Lung (tissue), 12 donors: ENCODE measurements around the gene PTCSC3. TPM values are rescaled to one million over a fixed set of nuclear protein-coding genes. Genes with fewer than 3 reads are reported as not detected.

ENCODE experiments used
- ATAC-seq: fragments of 200-7000 bp; cut with Tn5 transposase; one replicate; pipeline ENCODE4 v1.9.1; 2020; ENCODE audit warnings: moderate number of reproducible peaks; ENCODE audit not compliant: insufficient read depth, low FRiP score
- DNase-seq, 3 donors: peaks; one replicate each; pipeline ENCODE4 v3.0.0-alpha.2; 2013 to 2017
- H3K27ac ChIP-seq, 2 donors: one replicate each; pipeline ENCODE4 v1.5.1; 2013; ENCODE audit warnings: mild to moderate bottlenecking in 2 of 2, moderate library complexity in 2 of 2, control low read depth in 1 of 2, inconsistent platforms in 1 of 2, low read depth in 1 of 2, low read length in 1 of 2
- H3K27me3 ChIP-seq, 3 donors: one replicate each; pipeline ENCODE4 v1.5.1; 2013; ENCODE audit warnings: low read length in 2 of 3; ENCODE audit not compliant: control insufficient read depth in 3 of 3, insufficient read depth in 3 of 3
- H3K36me3 ChIP-seq, 4 donors: one replicate each; pipeline ENCODE4 v1.5.1; 2013; ENCODE audit warnings: low read length in 4 of 4, mild to moderate bottlenecking in 1 of 4, moderate library complexity in 1 of 4; ENCODE audit not compliant: control insufficient read depth in 4 of 4, insufficient read depth in 4 of 4
- H3K4me1 ChIP-seq, 5 donors: one replicate each; pipeline ENCODE4 v1.5.1; 2013; ENCODE audit warnings: low read length in 5 of 5, mild to moderate bottlenecking in 2 of 5, moderate library complexity in 1 of 5; ENCODE audit not compliant: control insufficient read depth in 5 of 5, insufficient read depth in 5 of 5
- H3K4me3 ChIP-seq: one replicate; pipeline ENCODE4 v1.5.1; 2013; ENCODE audit warnings: mild to moderate bottlenecking, control low read depth, moderate library complexity
- H3K9ac ChIP-seq, 2 donors: one replicate each; pipeline ENCODE4 v1.5.1; 2013; ENCODE audit warnings: low read length in 2 of 2, control low read depth in 1 of 2; ENCODE audit not compliant: insufficient read depth in 1 of 2
- H3K9me3 ChIP-seq, 4 donors: one replicate each; pipeline ENCODE4 v1.5.1; 2013; ENCODE audit warnings: low read length in 3 of 4, mild to moderate bottlenecking in 1 of 4, moderate library complexity in 1 of 4; ENCODE audit not compliant: control insufficient read depth in 4 of 4, insufficient read depth in 3 of 4
- WGBS, 2 donors: extraction: QIAGEN DNeasy Blood & Tissue Kit; methylation state at CpG; one replicate each; pipeline ENCODE4 v1.1.7; 2013; 5-methylcytosine and 5-hydroxymethylcytosine counted together
- polyA plus RNA-seq, 2 donors: library from polyadenylated mRNA; stranded (reverse); fragments of 200-250 nt; gene quantifications; one replicate each; pipeline ENCODE4 v1.2.1, GENCODE V29; 2013
- total RNA-seq, 2 donors: library from RNA; depleted of rRNA in 1 of 2; stranded (reverse); fragments of >200 nt in 1 of 2; gene quantifications; one replicate each; pipeline ENCODE4 v1.2.1, GENCODE V29; 2014 to 2021
- TF ChIP-seq, protein P1 (sequence below): IDR thresholded peaks from 2 replicates; pipeline ENCODE4 v1.5.1; 2012; ENCODE audit warnings: mild to moderate bottlenecking; ENCODE audit errors: control extremely low read depth, extremely low read depth
- donor health status: control.
- donor health status: control.
- donor health status: Bipolar disorder and iron deficiency.
- donor health status: healthy.
- donor health status: DM: yes; HTN: yes; CAD: no.

PTCSC3 gene
- total and polyA plus RNA-seq, 4 donors: 0.60 to 2.3 (median 0.82) TPM

GRCh38 chr14:36222952-36223468 lies 46.5 kb upstream of the PTCSC3 start:
- Histone ChIP-seq H3K4me1 (peaks cover 0 to 10% (median 0%) of the 10 kb centered on the region in 5 donors), H3K9ac (no peak overlapping the region), H3K27me3 (no peaks in the 10 kb centered on the region), H3K9me3 (no peaks in the 10 kb centered on the region), H3K36me3 (no peaks in the 10 kb centered on the region), H3K4me3 (no peak overlapping the region), H3K27ac (peak overlapping the region in 1 of 2 donors; percentile 61)
- DNase-seq (no peak), ATAC-seq (no peak)
- WGBS, 2 donors: 49 to 67% methylated on average over 5 of the region's 5 CpGs
- TF ChIP-seq, protein P1, sequence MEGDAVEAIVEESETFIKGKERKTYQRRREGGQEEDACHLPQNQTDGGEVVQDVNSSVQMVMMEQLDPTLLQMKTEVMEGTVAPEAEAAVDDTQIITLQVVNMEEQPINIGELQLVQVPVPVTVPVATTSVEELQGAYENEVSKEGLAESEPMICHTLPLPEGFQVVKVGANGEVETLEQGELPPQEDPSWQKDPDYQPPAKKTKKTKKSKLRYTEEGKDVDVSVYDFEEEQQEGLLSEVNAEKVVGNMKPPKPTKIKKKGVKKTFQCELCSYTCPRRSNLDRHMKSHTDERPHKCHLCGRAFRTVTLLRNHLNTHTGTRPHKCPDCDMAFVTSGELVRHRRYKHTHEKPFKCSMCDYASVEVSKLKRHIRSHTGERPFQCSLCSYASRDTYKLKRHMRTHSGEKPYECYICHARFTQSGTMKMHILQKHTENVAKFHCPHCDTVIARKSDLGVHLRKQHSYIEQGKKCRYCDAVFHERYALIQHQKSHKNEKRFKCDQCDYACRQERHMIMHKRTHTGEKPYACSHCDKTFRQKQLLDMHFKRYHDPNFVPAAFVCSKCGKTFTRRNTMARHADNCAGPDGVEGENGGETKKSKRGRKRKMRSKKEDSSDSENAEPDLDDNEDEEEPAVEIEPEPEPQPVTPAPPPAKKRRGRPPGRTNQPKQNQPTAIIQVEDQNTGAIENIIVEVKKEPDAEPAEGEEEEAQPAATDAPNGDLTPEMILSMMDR: no peak

GRCh38 chr14:36222337-36222736 lies 45.8 kb upstream of the PTCSC3 start:
- Histone ChIP-seq H3K9ac (no peak overlapping the region), H3K27me3 (no peaks in the 10 kb centered on the region), H3K4me1 (peaks cover 0 to 10% (median 0%) of the 10 kb centered on the region in 5 donors), H3K4me3 (no peak overlapping the region), H3K27ac (no peak overlapping the region), H3K9me3 (no peaks in the 10 kb centered on the region), H3K36me3 (no peaks in the 10 kb centered on the region)
- TF ChIP-seq, protein P1: no peak
- no peak for ATAC-seq
- DNase-seq: no peak

- 59 to 75% methylated on average over 2 of the region's 2 CpGs for WGBS, 2 donors
- TF ChIP-seq, protein P1: no peak
- H3K4me1 ChIP-seq: peaks cover 0 to 10% (median 0%) of the 10 kb centered on the region in 5 donors
These were observed 44.6 kb upstream of the PTCSC3 start for GRCh38 chr14:36221112-36221511.

DNA sequence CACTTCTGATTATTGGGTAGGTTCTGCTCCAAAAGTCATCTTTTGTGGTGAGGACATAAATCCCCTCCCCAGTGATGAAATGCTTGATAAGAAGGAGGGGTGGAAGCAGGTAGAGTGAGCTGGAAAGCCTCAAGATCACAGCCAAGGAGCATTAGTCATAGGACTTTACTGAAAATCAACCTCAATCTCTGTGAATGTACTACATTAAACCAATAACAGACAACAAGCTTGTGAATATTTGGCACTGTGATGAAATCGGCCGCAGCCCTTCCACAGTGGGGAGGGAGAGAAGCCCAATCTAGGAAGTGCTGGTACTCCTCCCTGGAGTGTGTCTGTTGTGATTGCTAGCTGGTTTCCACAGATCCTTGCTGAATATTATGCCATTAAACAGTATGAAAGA lies 41.2 kb upstream of the PTCSC3 start:
- Histone ChIP-seq H3K4me3 (no peak overlapping the region), H3K27ac (peak overlapping the region in 1 of 2 donors; percentile 63)

More at GRCh38 chr14:36221112-36221511, 44.6 kb upstream of the PTCSC3 start:
- Histone ChIP-seq H3K27me3 (no peaks in the 10 kb centered on the region), H3K4me3 (no peak overlapping the region), H3K27ac (no peak overlapping the region), H3K9ac (no peak overlapping the region), H3K9me3 (no peaks in the 10 kb centered on the region), H3K36me3 (no peaks in the 10 kb centered on the region)
- DNase-seq: no peak
- ATAC-seq: no peak

More for the DNA sequence above, 41.2 kb upstream of the PTCSC3 start:
- no peaks in the 10 kb centered on the region for H3K36me3 ChIP-seq
- TF ChIP-seq, protein P1: no peak
- H3K9ac ChIP-seq: peak overlapping the region in 1 of 2 donors; percentile 51
- WGBS, 2 donors: 34 to 49% methylated on average over 2 of the region's 2 CpGs
- peak; percentile 81 for ATAC-seq
- H3K4me1 ChIP-seq: no peaks in the 10 kb centered on the region
- H3K27me3 ChIP-seq: no peaks in the 10 kb centered on the region
- no peaks in the 10 kb centered on the region for H3K9me3 ChIP-seq
- DNase-seq: peak in 2 of 3 donors; percentile 26 to 44
